WTC11 (cell line): Measurements from ENCODE around the gene FNDC7. TPM values are rescaled to one million over a fixed set of nuclear protein-coding genes. Genes with fewer than 3 reads are reported as not detected.

Experiments
- ATAC-seq: fragments of 200-7000 bp; cut with Tn5 transposase; 2 replicates; pipeline ENCODE4 v1.10.0; 2021; ENCODE audit warnings: mild to moderate bottlenecking, moderate library complexity
- CTCF ChIA-PET: fragments of 300-600 bp; sonication (Branson Sonifier 250); formaldehyde crosslinking; loops from one replicate; lab custom pipeline; 2021; ENCODE audit warnings: antibody characterized with exemption; lab: Charles Lee
- POLR2A ChIA-PET: fragments of 350-600 bp; sonication (Branson Sonifier 250); formaldehyde crosslinking; loops from one replicate; lab custom pipeline; 2021; ENCODE audit warnings: antibody characterized with exemption; lab: Charles Lee
- DNase-seq: peaks from one replicate; pipeline ENCODE4 v3.0.0; 2021; ENCODE audit warnings: low spot score
- H3K27ac Mint-ChIP-seq: 2 replicates; pipeline ENCODE4 v1.8.0; 2021; ENCODE audit warnings: mixed read lengths
- H3K27me3 Mint-ChIP-seq: 2 replicates; pipeline ENCODE4 v1.8.0; 2021; ENCODE audit warnings: low read depth, mild to moderate bottlenecking, moderate library complexity, mixed read lengths
- H3K36me3 Mint-ChIP-seq: 2 replicates; pipeline ENCODE4 v1.8.0; 2021; ENCODE audit warnings: mixed read lengths
- H3K4me1 Mint-ChIP-seq: 2 replicates; pipeline ENCODE4 v1.8.0; 2022; ENCODE audit warnings: mixed read lengths
- H3K4me3 Mint-ChIP-seq: 2 replicates; pipeline ENCODE4 v1.8.0; 2021; ENCODE audit warnings: mild to moderate bottlenecking, moderate library complexity, mixed read lengths
- H3K9me3 Mint-ChIP-seq: 2 replicates; pipeline ENCODE4 v1.8.0; 2021; ENCODE audit warnings: mixed read lengths
- EMX1 ChIP-seq: fragments of 250-450 bp; sonication (Bioruptor Pico); IDR thresholded peaks from 2 replicates; pipeline ENCODE4 v1.8.0; 2021; ENCODE audit warnings: mild to moderate bottlenecking
- ESRRA ChIP-seq: sonication (generic); formaldehyde crosslinking; IDR thresholded peaks from 2 replicates; pipeline ENCODE4 v1.8.1; 2022; ENCODE audit warnings: mild to moderate bottlenecking, missing genetic modification reagents, borderline replicate concordance
- FOXJ3 ChIP-seq: sonication (generic); formaldehyde crosslinking; IDR thresholded peaks from 2 replicates; pipeline ENCODE4 v1.9.0; 2021; ENCODE audit warnings: missing genetic modification reagents, mild to moderate bottlenecking, borderline replicate concordance
- GRHL2 ChIP-seq: fragments of 250-450 bp; sonication (Bioruptor Pico); IDR thresholded peaks from 2 replicates; pipeline ENCODE4 v1.8.0; 2022; ENCODE audit warnings: mild to moderate bottlenecking, moderate library complexity; ENCODE audit not compliant: insufficient replicate concordance, severe bottlenecking
- GTF2I ChIP-seq: fragments of 250-450 bp; sonication (Bioruptor Pico); conservative IDR thresholded peaks from 2 replicates; pipeline ENCODE4 v1.4.0; 2021; ENCODE audit warnings: mild to moderate bottlenecking
- MYBL2 ChIP-seq: sonication (generic); formaldehyde crosslinking; IDR thresholded peaks from 2 replicates; pipeline ENCODE4 v1.8.1; 2023; ENCODE audit warnings: mild to moderate bottlenecking, moderate library complexity, missing genetic modification reagents
- NFATC4 ChIP-seq: fragments of 250-450 bp; sonication (Bioruptor Pico); IDR thresholded peaks from 2 replicates; pipeline ENCODE4 v1.9.0; 2021; ENCODE audit warnings: mild to moderate bottlenecking
- PRDM15 ChIP-seq: sonication (generic); formaldehyde crosslinking; IDR thresholded peaks from 2 replicates; pipeline ENCODE4 v1.8.0; 2022; ENCODE audit warnings: missing genetic modification reagents
- SP1 ChIP-seq: sonication (generic); formaldehyde crosslinking; conservative IDR thresholded peaks from 2 replicates; pipeline ENCODE4 v1.8.1; 2022; ENCODE audit warnings: missing genetic modification reagents
- USF2 ChIP-seq: sonication (generic); formaldehyde crosslinking; IDR thresholded peaks from 2 replicates; pipeline ENCODE4 v1.8.1; 2023; ENCODE audit warnings: mild to moderate bottlenecking, missing genetic modification reagents, moderate library complexity
- ZNF416 ChIP-seq: fragments of 250-450 bp; sonication (Bioruptor Pico); IDR thresholded peaks from 2 replicates; pipeline ENCODE4 v1.9.0; 2021; ENCODE audit warnings: mild to moderate bottlenecking, inconsistent platforms
- total RNA-seq: library from RNA; stranded (reverse); gene quantifications from 3 replicates; pipeline ENCODE4 v1.2.3, GENCODE V29; 2021
- TF ChIP-seq, protein P1 (sequence below): sonication (generic); formaldehyde crosslinking; IDR thresholded peaks from 2 replicates; pipeline ENCODE4 v1.8.0; 2023; ENCODE audit warnings: missing genetic modification reagents, mild to moderate bottlenecking, borderline replicate concordance
- TF ChIP-seq, protein P2 (sequence below): fragments of 200-600 bp; IDR thresholded peaks from 2 replicates; pipeline ENCODE4 v1.8.0; 2022; ENCODE audit warnings: antibody characterized with exemption

Gene FNDC7
- total RNA-seq, 1 experiment from 2014 or later, result 0.28 TPM

- Mint-ChIP-seq H3K36me3 (no peaks in the 10 kb centered on the region), H3K27ac (no peak overlapping the region), H3K4me3 (no peak overlapping the region), H3K4me1 (peaks cover 25% of the 10 kb centered on the region), H3K27me3 (no peaks in the 10 kb centered on the region), H3K9me3 (no peaks in the 10 kb centered on the region)
- TF ChIP-seq PRDM15 (CRISPR knock-in tag), result no peak
- TF ChIP-seq, protein P1, sequence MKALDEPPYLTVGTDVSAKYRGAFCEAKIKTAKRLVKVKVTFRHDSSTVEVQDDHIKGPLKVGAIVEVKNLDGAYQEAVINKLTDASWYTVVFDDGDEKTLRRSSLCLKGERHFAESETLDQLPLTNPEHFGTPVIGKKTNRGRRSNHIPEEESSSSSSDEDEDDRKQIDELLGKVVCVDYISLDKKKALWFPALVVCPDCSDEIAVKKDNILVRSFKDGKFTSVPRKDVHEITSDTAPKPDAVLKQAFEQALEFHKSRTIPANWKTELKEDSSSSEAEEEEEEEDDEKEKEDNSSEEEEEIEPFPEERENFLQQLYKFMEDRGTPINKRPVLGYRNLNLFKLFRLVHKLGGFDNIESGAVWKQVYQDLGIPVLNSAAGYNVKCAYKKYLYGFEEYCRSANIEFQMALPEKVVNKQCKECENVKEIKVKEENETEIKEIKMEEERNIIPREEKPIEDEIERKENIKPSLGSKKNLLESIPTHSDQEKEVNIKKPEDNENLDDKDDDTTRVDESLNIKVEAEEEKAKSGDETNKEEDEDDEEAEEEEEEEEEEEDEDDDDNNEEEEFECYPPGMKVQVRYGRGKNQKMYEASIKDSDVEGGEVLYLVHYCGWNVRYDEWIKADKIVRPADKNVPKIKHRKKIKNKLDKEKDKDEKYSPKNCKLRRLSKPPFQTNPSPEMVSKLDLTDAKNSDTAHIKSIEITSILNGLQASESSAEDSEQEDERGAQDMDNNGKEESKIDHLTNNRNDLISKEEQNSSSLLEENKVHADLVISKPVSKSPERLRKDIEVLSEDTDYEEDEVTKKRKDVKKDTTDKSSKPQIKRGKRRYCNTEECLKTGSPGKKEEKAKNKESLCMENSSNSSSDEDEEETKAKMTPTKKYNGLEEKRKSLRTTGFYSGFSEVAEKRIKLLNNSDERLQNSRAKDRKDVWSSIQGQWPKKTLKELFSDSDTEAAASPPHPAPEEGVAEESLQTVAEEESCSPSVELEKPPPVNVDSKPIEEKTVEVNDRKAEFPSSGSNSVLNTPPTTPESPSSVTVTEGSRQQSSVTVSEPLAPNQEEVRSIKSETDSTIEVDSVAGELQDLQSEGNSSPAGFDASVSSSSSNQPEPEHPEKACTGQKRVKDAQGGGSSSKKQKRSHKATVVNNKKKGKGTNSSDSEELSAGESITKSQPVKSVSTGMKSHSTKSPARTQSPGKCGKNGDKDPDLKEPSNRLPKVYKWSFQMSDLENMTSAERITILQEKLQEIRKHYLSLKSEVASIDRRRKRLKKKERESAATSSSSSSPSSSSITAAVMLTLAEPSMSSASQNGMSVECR (CRISPR knock-in tag), result no peak
- no peak for TF ChIP-seq MYBL2 (CRISPR knock-in tag)
- no peak for TF ChIP-seq GTF2I (CRISPR knock-in tag)
- TF ChIP-seq, protein P2, sequence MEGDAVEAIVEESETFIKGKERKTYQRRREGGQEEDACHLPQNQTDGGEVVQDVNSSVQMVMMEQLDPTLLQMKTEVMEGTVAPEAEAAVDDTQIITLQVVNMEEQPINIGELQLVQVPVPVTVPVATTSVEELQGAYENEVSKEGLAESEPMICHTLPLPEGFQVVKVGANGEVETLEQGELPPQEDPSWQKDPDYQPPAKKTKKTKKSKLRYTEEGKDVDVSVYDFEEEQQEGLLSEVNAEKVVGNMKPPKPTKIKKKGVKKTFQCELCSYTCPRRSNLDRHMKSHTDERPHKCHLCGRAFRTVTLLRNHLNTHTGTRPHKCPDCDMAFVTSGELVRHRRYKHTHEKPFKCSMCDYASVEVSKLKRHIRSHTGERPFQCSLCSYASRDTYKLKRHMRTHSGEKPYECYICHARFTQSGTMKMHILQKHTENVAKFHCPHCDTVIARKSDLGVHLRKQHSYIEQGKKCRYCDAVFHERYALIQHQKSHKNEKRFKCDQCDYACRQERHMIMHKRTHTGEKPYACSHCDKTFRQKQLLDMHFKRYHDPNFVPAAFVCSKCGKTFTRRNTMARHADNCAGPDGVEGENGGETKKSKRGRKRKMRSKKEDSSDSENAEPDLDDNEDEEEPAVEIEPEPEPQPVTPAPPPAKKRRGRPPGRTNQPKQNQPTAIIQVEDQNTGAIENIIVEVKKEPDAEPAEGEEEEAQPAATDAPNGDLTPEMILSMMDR, result no peak
- TF ChIP-seq ZNF416 (CRISPR knock-in tag), result no peak
- TF ChIP-seq USF2 (CRISPR knock-in tag), result no peak
- no peak for TF ChIP-seq FOXJ3
- TF ChIP-seq NFATC4 (CRISPR knock-in tag), result no peak
- TF ChIP-seq SP1 (CRISPR knock-in tag), result no peak
- TF ChIP-seq EMX1 (CRISPR knock-in tag), result no peak
- TF ChIP-seq ESRRA (CRISPR knock-in tag), result no peak
- no peak for TF ChIP-seq GRHL2 (CRISPR knock-in tag)
- DNase-seq, result no peak
- ChIA-PET CTCF (no interaction called here), POLR2A (no interaction called here)
- no peak for ATAC-seq
Observed at GRCh38 chr1:108686614-108687313, 25.9 kb upstream of the FNDC7 start.
